SIG-M5 (cell line): ENCODE results near the gene CLCNKB.
"Not testable (repeated sequence)": the region's sequence is repeated elsewhere in the genome, so short reads cannot be mapped to it uniquely, and the experiment has no call there.

Experiments
- DNase-seq: peaks from one replicate; lab custom pipeline; 2025; lab: John Stamatoyannopoulos, UW

The CLCNKB gene

GRCh38 chr1:16043521-16043920, at the start of gene CLCNKB:
Gene CLCNKB, plus strand, starts transcription at chr1:16043782. Its CDS starts 711 bp downstream, at chr1:16044493.
- no peak for DNase-seq

DNA sequence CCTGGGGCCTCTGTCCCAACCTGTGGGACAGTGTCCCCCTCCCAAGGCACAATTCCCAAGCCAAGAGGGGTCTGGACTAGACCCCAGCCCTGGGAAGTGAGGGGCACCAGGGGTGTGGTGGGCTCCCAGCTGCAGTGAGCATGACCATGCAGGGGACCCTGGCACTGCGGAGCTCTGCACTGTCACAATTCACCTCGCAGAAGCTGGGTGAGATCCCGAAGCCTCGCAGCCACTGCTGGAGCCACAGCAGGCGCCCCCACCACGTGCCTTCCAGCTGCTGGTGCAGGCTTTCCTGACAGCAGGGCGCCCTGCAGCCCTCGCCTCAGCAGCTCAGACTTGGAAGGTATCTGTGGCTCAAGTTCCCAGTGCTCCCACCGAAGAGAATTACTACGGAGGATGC, 49.5 kb upstream of the CLCNKB start:
- no peak for DNase-seq

DNA sequence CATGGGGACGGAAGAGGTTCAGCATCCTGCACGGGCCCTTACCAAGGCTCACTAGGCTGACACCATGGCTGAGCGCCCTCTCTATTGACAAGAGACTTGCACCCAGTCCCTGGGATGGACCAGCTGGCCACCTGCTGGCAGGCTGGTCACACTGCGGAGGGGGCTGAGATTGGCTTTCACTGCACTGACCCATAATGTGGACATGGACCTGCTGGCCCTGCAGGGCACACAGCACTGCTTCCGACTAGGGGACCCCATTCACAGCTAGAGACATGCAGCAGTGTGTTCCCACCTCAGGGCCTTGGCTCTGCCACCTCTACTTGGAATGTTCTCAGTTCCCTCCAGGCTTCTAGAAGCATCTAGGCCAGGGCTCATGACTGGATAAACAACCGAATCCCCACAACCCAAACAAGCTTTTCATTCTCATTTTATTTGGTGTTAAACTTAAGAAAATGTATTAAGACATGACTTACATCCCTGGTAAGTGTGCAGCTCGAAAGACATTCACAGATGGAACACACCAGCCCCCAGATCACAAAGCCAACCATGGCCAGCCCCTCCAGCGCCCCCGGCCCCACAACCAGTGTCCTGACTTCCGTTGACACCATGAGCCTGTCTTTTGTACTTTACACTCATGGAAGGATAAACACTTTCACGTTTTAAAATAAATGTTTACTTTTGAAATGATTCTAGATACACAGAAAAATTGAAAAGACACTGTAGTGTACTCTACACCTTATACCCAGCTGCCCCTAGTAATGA, 48.8 kb upstream of the CLCNKB start:
- DNase-seq: no peak

DNA sequence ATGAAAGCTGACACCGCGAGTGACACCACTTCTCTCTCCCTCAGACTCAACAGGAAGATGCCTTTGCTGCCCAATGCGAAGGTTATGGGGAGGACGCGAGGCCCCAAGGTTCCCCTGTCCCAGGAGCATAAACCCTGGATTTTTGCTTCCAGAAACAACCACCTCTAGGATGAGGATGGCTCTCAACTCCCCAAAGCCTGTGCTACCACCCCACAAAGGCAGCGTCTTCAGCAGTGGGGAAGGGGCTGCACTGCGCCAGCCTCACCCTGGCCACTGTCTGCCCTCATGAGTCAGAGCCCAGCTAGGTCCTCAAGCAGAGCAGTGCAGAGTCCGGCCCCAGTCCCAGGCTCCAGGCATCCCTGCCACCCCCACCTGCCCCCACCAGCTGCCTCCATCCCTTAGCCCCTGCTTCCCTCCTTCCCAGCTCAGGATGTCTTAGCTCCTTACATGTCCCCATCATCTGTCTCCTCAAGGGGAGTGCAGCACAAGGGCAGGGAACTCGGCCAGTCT, 46.5 kb upstream of the CLCNKB start:
- DNase-seq: no peak

DNA sequence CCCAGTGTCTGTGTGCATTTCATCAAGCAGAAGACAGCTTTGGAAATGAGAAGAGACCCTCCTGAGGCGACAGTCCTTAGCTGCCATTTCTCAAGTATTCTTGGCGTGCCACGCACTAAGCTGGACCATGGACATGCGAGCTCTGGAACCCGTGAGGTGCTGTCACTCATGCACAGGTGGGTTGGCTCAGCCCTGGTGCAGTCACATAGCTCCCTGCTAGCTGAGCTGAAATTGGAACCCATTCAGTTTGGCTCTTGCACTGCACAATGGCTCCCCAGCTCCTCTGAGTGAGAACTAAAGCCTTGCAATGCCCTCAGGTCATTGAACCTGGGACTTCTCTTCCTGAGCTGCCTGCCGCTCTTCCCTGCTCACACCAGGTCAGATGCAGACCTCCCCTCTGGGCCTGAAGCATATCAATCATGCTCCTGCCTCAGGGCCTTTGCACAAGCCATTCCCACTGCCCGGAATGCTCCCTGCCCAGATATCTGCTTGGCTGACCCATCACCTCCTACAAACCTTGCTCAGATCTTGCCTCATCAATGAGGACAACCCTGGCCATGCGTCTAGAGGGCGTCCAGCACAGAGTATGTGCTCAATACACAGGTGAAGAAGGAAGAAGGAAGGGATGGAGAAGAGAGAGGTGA, 45.8 kb upstream of the CLCNKB start:
- DNase-seq: no peak

GRCh38 chr1:15998929-15999328, 44.7 kb upstream of the CLCNKB start:
- DNase-seq: no peak

- not testable (repeated sequence) for DNase-seq
Measured at GRCh38 chr1:16001274-16001673, 42.3 kb upstream of the CLCNKB start.

DNA sequence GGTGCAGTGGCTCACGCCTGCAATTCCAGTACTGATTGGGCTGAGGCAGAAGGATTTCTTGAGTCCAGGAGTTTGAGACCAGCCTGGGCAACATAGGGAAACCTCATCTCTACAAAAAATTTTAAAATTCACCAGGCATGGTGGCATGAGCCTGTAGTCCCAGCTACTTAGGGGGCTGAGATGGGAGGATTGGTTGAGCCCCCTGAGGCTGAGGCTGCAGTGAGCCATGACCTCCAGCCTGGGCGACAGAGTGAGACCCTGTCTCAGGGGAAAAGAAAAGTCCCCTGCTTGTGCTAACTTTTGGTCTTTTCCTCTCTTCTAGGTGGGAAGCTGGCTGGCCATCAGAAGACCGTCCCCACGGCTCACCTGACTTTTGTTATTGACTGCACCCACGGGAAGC, 38.0 kb upstream of the CLCNKB start:
- DNase-seq: no peak

DNA sequence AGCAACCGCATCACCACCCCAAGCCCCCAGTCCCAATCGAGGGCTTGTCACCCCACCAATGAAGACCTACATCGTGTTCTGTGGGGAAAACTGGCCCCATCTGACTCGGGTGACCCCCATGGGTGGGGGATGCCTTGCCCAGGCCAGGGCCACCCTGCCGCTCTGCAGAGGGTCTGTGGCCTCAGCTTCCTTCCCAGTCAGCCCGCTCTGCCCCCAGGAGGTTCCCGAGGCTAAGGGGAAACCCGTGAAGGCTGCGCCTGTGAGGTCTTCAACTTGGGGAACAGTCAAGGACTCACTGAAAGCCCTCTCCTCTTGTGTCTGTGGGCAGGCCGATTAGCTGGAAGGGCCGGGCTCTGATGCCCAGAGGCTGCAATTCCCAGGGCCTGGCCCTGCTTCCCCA, 37.6 kb upstream of the CLCNKB start:
- no peak for DNase-seq

- DNase-seq: no peak
Measured at GRCh38 chr1:16006552-16007485, 36.8 kb upstream of the CLCNKB start.

GRCh38 chr1:16007671-16008341, 35.8 kb upstream of the CLCNKB start:
- DNase-seq: no peak

DNA sequence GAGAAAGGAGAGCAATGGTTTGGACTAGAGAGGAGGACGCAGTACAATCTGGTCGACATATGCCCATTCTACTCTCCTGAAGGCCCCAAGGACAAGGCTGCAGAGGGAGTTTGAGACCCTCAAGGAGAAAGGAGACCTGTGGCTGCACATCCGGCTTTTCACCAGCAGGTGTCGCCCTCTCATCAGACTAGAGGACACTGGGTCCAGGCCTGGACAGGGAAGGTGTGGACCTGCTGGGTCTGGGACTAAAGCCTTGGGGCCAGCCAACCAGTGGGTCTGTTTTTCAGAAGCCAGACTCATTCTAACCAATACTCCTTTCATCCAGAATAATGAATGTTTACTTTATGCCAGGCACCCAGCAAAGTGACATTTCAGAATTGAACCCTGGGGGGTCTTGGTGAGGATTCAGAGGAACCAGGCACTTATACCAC, 34.5 kb upstream of the CLCNKB start:
- no peak for DNase-seq

DNA sequence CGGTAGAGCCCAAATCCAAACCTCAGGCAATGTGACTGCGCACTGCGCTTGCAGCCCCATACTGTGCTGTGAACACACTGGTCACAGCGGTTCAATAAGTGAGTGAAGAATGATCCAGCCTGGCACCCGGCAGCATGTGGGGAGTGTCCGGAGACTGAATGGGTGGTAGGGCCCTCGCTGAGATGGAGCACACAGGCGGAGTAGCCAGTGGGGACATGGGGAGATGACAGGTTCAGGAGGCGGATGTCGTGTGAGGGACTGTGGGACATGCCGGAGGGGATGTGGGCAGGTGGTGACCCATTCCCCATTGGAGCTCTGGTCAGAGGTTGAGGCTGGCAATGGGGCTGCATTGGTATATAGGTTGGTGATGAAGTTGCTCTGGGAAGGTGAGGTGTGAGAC, 33.9 kb upstream of the CLCNKB start:
- no peak for DNase-seq

DNA sequence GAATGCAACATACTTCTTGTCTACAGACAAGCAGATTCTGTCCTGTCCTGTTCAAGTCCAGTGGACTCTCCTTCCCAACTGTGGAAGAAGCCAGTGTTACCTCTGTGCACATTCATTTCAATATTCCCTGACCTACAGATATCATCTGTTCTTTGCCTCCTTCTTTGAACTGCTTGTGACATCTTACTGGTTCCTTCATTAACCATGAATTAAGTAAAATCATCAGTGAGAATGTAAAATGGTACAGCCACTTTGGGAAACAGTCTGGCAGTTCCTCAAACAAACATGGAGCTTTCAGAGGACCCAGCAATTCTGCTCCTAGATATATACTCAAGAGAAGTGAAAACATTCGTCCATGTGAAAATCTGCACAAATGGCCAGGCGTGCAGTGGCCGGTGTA, 32.7 kb upstream of the CLCNKB start:
- no peak for DNase-seq

- no peak for DNase-seq
Measured at GRCh38 chr1:16011936-16012589, 31.5 kb upstream of the CLCNKB start.

DNA sequence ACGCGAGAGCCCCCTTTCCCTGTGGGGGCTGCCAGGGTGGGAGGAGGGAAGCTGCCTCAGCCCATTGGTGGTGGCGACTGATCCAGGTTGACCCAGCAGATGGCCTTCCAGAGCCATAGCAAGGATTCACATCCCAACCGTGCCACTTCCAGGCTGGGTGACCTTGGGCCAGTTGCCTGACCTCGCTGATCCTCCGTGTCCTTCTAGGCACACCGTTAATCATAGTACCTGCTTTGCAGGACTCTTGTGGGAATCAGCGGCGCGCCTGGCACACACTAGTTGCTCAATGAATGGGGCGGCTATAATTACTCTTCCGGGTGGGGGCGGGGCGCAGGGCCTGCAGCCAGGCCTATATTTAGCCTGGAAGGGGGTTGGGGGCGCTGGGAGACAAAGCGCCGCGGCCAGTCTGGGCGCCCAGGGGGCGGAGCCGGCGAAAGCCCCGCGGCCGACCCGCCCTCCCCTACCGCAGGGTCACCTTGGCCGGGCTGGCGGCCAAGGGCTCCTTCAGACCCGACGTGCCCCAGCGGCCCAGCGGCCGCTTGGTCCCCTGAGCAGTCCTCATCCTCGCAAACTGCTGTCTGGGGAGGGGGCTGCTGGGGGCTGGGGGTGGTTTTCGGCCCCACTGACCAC, 30.9 kb upstream of the CLCNKB start:
- no peak for DNase-seq

GRCh38 chr1:16013220-16013907, 30.2 kb upstream of the CLCNKB start:
- DNase-seq: no peak

DNA sequence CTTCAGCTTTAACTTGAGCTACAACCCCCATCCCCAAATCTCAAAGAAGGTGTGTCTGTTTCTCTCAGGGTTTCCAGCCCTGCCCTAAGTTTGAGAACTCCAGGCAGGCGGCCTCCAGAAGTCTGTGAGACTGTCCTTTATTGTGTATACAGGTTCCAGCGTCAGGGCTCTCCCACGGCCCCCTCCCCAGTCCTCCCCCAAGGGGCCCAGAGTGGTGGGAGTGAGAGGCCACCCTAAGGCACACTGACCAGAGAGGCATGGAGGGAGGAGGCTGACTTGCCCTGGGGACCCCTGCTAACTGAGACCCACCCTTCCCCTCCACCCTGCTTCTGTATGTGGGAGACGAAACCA, 29.7 kb upstream of the CLCNKB start:
- DNase-seq: no peak

DNA sequence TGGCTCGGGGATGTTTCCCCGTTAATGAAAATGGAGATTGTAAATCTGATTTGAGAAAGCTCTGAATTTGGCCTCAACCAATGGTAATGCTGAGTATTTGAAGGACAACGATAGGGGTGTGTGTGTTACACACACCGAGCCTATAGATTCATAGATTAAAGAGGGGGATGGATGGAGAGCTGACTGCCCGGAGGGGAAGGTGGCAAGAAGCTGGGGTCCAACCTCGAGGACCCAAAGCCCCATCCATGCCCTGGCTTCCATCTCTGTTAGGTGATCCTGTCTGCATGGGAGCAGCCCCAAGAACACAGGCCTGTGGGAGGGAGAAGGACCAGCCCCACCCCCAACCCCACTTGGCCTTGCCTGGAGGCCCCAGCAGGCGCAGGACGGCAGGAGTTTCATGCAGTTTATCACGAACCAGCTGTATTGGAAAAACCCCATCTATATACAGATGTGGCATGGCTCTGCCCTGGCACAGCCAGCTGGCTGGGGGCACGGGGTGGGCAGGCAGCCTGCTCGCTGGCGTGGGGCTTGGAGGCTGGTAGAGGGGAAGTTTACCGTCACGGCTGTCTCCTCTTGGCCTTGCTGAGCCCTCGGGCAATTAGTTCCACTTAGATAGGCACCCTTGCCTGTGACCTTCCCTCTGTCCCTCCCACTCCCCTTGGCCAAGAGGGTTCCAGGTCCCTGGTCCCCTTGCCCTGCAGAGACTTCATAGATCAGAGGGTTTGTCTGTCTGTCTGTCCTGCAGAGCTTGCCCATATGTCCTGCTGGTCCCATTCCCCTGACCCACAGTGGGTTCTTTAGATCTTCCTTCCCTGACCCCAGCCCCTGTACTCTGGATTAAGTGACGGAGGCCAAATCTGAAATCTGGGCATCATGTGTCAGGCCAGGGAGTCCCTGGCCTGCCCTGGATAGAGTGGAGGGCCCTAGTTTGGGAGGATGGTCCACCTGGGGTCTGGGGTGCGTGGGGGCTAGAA, 28.8 kb upstream of the CLCNKB start:
- DNase-seq: no peak
